ENCODE measurements around the gene ZNF442. TPM values are rescaled to one million over a fixed set of nuclear protein-coding genes. Genes with fewer than 3 reads are reported as not detected.

The ZNF442 gene
- total and polyA plus RNA-seq, 10 of the 15 experiments (the other 5 are each of a cell fraction or from before 2014, with no cell fraction given), result 0.05 to 0.64 (median 0.23) TPM; not detected in 1

DNA sequence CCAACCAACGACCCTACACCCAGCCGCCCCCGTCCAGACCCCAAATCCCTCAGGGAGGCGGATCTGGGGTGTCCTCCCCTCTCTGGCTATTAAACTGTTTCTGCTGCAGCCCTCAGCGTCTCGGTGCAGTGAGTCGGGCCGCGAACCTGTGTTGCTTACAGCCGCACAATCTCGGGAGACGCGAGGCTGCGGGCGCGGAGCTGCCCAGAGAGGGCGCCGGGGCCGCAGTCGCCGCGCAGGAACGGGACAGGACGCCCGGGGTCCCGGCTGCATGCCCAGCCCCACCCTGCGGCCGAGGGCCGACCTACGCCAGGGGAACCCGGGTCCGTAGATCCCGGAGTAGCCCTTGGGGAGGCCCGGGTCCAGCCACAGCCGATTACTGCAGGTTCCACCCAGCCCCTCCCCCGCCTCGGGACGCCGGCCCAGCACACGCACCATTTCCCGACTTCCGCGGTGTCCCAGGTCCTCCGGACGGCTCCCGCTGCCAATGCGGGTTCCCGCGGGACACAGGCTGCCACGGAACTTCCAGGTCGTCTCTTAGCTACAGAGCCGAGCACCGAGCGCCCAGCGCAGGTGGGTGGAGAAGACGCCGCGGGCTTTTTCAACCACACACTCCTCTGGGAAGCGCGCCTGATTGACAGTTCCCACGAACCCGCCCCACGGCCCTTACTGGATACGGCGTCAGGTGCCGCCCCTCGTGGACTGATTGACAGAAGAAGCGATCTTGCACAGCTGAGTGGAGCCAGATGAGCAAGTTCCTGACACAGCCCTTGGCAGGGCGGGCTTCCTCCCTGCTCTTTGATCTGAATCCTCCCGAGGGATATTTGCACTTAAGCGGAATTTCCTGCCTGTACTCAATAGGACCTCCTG is 35.4 kb upstream of the ZNF442 start, which contains the start of gene ZNF799 (continued):
- TF ChIP-seq BCL11A (IDR thresholded peaks at IDR 0.05; ENCODE audit: low read depth, low read length) (no peak), PML (IDR thresholded peaks at IDR 0.05; ENCODE audit: low read length) (0 out of 2 replicates have a peak, but pooled peaks have one; percentile 32), NFYB (IDR thresholded peaks at IDR 0.05; ENCODE audit: insufficient read depth, low read depth, low read length) (peak; percentile 94), PBX3 (IDR thresholded peaks at IDR 0.05; ENCODE audit: insufficient replicate concordance, low read depth, low read length) (peak; percentile 95), SIN3A (IDR thresholded peaks at IDR 0.05; ENCODE audit: low read depth, low read length) (peak; percentile 40; the same call in 1 of the 2 replicates), IKZF1 (conservative IDR thresholded peaks at IDR 0.05) (peak; percentile 98), CHD1 (IDR thresholded peaks at IDR 0.05; ENCODE audit: low read depth, low read length) (no peak), ATF7 (IDR thresholded peaks at IDR 0.05; ENCODE audit: low read depth) (no peak), MEF2A (IDR thresholded peaks at IDR 0.05; ENCODE audit: insufficient read depth, low read depth, low read length) (no peak), EED (IDR thresholded peaks at IDR 0.05; ENCODE audit: low read depth) (peak; percentile 65; the same call in 1 of the 2 replicates), NRF1 (conservative IDR thresholded peaks at IDR 0.05; ENCODE audit: low read depth, low read length) (no peak), MTA2 (IDR thresholded peaks at IDR 0.05; ENCODE audit: low read depth) (no peak), KDM1A (IDR thresholded peaks at IDR 0.05; ENCODE audit: borderline replicate concordance) (no peak), POLR2A (IDR thresholded peaks at IDR 0.05; ENCODE audit: low read depth, low read length) (peak; percentile 66), NFIC (IDR thresholded peaks at IDR 0.05; ENCODE audit: low read depth, low read length) (no peak), SUZ12 (IDR thresholded peaks at IDR 0.05; ENCODE audit: unreplicated experiment) (no peak)
- TF ChIP-seq, protein P1, sequence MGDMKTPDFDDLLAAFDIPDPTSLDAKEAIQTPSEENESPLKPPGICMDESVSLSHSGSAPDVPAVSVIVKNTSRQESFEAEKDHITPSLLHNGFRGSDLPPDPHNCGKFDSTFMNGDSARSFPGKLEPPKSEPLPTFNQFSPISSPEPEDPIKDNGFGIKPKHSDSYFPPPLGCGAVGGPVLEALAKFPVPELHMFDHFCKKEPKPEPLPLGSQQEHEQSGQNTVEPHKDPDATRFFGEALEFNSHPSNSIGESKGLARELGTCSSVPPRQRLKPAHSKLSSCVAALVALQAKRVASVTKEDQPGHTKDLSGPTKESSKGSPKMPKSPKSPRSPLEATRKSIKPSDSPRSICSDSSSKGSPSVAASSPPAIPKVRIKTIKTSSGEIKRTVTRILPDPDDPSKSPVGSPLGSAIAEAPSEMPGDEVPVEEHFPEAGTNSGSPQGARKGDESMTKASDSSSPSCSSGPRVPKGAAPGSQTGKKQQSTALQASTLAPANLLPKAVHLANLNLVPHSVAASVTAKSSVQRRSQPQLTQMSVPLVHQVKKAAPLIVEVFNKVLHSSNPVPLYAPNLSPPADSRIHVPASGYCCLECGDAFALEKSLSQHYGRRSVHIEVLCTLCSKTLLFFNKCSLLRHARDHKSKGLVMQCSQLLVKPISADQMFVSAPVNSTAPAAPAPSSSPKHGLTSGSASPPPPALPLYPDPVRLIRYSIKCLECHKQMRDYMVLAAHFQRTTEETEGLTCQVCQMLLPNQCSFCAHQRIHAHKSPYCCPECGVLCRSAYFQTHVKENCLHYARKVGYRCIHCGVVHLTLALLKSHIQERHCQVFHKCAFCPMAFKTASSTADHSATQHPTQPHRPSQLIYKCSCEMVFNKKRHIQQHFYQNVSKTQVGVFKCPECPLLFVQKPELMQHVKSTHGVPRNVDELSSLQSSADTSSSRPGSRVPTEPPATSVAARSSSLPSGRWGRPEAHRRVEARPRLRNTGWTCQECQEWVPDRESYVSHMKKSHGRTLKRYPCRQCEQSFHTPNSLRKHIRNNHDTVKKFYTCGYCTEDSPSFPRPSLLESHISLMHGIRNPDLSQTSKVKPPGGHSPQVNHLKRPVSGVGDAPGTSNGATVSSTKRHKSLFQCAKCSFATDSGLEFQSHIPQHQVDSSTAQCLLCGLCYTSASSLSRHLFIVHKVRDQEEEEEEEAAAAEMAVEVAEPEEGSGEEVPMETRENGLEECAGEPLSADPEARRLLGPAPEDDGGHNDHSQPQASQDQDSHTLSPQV (IDR thresholded peaks at IDR 0.05), result no peak
- TF ChIP-seq, protein P2, sequence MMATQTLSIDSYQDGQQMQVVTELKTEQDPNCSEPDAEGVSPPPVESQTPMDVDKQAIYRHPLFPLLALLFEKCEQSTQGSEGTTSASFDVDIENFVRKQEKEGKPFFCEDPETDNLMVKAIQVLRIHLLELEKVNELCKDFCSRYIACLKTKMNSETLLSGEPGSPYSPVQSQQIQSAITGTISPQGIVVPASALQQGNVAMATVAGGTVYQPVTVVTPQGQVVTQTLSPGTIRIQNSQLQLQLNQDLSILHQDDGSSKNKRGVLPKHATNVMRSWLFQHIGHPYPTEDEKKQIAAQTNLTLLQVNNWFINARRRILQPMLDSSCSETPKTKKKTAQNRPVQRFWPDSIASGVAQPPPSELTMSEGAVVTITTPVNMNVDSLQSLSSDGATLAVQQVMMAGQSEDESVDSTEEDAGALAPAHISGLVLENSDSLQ (IDR thresholded peaks at IDR 0.05), result peak; percentile 98
- TF ChIP-seq, protein P3, sequence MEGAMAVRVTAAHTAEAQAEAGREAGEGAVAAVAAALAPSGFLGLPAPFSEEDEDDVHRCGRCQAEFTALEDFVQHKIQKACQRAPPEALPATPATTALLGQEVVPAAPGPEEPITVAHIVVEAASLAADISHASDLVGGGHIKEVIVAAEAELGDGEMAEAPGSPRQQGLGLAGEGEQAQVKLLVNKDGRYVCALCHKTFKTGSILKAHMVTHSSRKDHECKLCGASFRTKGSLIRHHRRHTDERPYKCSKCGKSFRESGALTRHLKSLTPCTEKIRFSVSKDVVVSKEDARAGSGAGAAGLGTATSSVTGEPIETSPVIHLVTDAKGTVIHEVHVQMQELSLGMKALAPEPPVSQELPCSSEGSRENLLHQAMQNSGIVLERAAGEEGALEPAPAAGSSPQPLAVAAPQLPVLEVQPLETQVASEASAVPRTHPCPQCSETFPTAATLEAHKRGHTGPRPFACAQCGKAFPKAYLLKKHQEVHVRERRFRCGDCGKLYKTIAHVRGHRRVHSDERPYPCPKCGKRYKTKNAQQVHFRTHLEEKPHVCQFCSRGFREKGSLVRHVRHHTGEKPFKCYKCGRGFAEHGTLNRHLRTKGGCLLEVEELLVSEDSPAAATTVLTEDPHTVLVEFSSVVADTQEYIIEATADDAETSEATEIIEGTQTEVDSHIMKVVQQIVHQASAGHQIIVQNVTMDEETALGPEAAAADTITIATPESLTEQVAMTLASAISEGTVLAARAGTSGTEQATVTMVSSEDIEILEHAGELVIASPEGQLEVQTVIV (IDR thresholded peaks at IDR 0.05; ENCODE audit: borderline replicate concordance, partially characterized antibody), result peak; percentile 5
- TF ChIP-seq, protein P4, sequence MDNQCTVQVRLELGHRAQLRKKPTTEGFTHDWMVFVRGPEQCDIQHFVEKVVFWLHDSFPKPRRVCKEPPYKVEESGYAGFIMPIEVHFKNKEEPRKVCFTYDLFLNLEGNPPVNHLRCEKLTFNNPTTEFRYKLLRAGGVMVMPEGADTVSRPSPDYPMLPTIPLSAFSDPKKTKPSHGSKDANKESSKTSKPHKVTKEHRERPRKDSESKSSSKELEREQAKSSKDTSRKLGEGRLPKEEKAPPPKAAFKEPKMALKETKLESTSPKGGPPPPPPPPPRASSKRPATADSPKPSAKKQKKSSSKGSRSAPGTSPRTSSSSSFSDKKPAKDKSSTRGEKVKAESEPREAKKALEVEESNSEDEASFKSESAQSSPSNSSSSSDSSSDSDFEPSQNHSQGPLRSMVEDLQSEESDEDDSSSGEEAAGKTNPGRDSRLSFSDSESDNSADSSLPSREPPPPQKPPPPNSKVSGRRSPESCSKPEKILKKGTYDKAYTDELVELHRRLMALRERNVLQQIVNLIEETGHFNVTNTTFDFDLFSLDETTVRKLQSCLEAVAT (IDR thresholded peaks at IDR 0.05), result peak; percentile 45; the same call in 1 of the 2 replicates

Data from GM12878 (cell line).